ENCODE data around the gene LAG3. TPM values are rescaled to one million over a fixed set of nuclear protein-coding genes. Genes with fewer than 3 reads are reported as not detected.

The LAG3 gene
- total and polyA plus RNA-seq, 2 donors from 2014 or later: 1.3 TPM; not detected in 1

DNA sequence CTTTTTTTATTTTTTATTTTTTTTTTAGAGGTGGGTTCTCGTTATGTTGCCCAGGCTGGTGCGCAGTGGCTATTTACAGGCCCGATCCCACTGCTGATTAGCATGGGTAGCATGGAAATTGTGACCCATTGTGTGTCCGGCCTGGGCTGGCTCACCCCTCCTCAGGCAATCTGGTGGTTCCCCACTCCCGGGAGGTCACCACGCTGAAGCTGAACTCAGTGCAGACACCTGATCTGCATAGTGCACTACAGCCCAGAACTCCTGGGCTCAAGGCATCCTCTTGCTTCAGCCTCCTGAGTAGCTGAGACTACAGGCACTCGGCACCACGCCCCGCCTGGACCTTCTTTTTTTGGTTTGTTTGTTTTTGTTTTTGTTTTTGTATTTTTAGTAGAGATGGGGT is 11.5 kb downstream of the LAG3 start:
- FAIRE-seq: no peak
- Histone ChIP-seq H3K9ac (ENCODE audit: low read length in 3 of 3) (no peak overlapping the region), H3K9me3 (ENCODE audit: control insufficient read depth in 2 of 3, insufficient read depth in 1 of 3, low read length in 3 of 3) (no peaks in the 10 kb centered on the region), H3K4me1 (ENCODE audit: control insufficient read depth in 2 of 3, insufficient read depth in 2 of 3, low read depth in 1 of 3, low read length in 3 of 3) (peaks cover 0 to 10% (median 8%) of the 10 kb centered on the region in 3 donors), H3K27me3 (ENCODE audit: control insufficient read depth, insufficient read depth, low read length) (no peaks in the 10 kb centered on the region), H3K36me3 (ENCODE audit: control insufficient read depth in 2 of 3, insufficient read depth in 3 of 3, low read length in 3 of 3) (no peaks in the 10 kb centered on the region), H3K4me3 (ENCODE audit: low read length in 3 of 3) (no peak overlapping the region), H3K27ac (ENCODE audit: low read depth in 2 of 2, low read length in 2 of 2) (no peak overlapping the region)
- intact Hi-C loops (cut with DNase I): no loop called here
- DNase-seq: no peak
- TF ChIP-seq, protein P1, sequence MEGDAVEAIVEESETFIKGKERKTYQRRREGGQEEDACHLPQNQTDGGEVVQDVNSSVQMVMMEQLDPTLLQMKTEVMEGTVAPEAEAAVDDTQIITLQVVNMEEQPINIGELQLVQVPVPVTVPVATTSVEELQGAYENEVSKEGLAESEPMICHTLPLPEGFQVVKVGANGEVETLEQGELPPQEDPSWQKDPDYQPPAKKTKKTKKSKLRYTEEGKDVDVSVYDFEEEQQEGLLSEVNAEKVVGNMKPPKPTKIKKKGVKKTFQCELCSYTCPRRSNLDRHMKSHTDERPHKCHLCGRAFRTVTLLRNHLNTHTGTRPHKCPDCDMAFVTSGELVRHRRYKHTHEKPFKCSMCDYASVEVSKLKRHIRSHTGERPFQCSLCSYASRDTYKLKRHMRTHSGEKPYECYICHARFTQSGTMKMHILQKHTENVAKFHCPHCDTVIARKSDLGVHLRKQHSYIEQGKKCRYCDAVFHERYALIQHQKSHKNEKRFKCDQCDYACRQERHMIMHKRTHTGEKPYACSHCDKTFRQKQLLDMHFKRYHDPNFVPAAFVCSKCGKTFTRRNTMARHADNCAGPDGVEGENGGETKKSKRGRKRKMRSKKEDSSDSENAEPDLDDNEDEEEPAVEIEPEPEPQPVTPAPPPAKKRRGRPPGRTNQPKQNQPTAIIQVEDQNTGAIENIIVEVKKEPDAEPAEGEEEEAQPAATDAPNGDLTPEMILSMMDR (IDR thresholded peaks at IDR 0.05; ENCODE audit: borderline replicate concordance, extremely low read depth, insufficient read depth): no peak

DNA sequence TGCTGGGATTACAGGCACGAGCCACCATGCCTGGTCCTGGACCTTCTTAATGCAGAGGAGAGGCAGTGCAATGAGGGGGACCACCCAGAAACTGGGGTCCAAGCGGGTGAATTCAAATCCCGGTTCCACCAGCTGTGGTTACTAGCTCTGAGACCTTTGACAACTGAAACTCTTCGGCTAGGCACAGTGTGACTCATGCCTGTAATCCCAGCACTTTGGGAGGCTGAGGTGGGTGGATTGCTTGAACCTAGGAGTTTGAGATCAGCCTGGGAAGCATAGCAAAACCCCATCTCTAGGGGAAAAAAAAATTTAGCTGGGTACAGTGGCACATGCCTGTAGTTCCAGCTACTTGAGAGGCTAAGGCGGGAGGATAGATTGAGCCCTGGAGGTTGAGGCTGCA is 12.0 kb downstream of the LAG3 start:
- intact Hi-C loops (cut with DNase I): no loop called here
- TF ChIP-seq, protein P1 (IDR thresholded peaks at IDR 0.05; ENCODE audit: borderline replicate concordance, extremely low read depth, insufficient read depth): no peak

DNA sequence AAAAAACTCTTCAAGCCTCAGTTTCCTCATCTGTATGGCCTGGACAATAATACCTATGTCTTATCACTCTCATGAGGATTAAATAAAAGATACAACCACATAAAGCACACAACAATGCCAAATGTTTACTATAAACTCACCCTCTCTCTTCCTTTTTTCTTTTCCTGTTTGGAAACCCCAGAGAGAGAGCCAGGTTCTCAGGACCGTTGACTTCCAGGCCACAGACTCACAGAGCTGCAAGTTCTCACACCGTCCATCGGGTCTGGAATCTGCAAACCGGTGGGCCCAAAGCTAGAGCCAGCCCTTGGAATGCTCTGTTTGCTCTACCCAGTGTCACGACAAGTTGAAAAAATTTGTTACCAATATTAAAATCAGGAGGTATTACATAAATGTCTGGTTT is 12.4 kb downstream of the LAG3 start:
- FAIRE-seq (no peak), DNase-seq (no peak)
- Histone ChIP-seq H3K27me3 (ENCODE audit: control insufficient read depth, insufficient read depth, low read length) (no peaks in the 10 kb centered on the region), H3K9me3 (ENCODE audit: control insufficient read depth in 2 of 3, insufficient read depth in 1 of 3, low read length in 3 of 3) (no peaks in the 10 kb centered on the region), H3K36me3 (ENCODE audit: control insufficient read depth in 2 of 3, insufficient read depth in 3 of 3, low read length in 3 of 3) (no peaks in the 10 kb centered on the region), H3K9ac (ENCODE audit: low read length in 3 of 3) (no peak overlapping the region), H3K4me1 (ENCODE audit: control insufficient read depth in 2 of 3, insufficient read depth in 2 of 3, low read depth in 1 of 3, low read length in 3 of 3) (peaks cover 0 to 7% (median 1%) of the 10 kb centered on the region in 3 donors), H3K27ac (ENCODE audit: low read depth in 2 of 2, low read length in 2 of 2) (no peak overlapping the region), H3K4me3 (ENCODE audit: low read length in 3 of 3) (no peak overlapping the region)
- TF ChIP-seq, protein P1 (IDR thresholded peaks at IDR 0.05; ENCODE audit: borderline replicate concordance, extremely low read depth, insufficient read depth): no peak
- intact Hi-C loops (cut with DNase I): no loop called here

More for the DNA sequence above, 12.0 kb downstream of the LAG3 start:
- Histone ChIP-seq H3K4me3 (ENCODE audit: low read length in 3 of 3) (no peak overlapping the region), H3K9ac (ENCODE audit: low read length in 3 of 3) (no peak overlapping the region), H3K4me1 (ENCODE audit: control insufficient read depth in 2 of 3, insufficient read depth in 2 of 3, low read depth in 1 of 3, low read length in 3 of 3) (peaks cover 0 to 7% (median 6%) of the 10 kb centered on the region in 3 donors), H3K27ac (ENCODE audit: low read depth in 2 of 2, low read length in 2 of 2) (no peak overlapping the region), H3K9me3 (ENCODE audit: control insufficient read depth in 2 of 3, insufficient read depth in 1 of 3, low read length in 3 of 3) (no peaks in the 10 kb centered on the region), H3K27me3 (ENCODE audit: control insufficient read depth, insufficient read depth, low read length) (no peaks in the 10 kb centered on the region), H3K36me3 (ENCODE audit: control insufficient read depth in 2 of 3, insufficient read depth in 3 of 3, low read length in 3 of 3) (no peaks in the 10 kb centered on the region)
- DNase-seq (no peak), FAIRE-seq (no peak)
